Esophagus muscularis mucosa (tissue), 4 donors: ENCODE measurements around the gene PIP5K1B. TPM values are rescaled to one million over a fixed set of nuclear protein-coding genes. Genes with fewer than 3 reads are reported as not detected.

Source experiments
- DNase-seq: peaks from one replicate; pipeline ENCODE4 v3.0.0-alpha.2; 2017; ENCODE audit errors: extremely low spot score
- H3K27ac ChIP-seq, 4 donors: fragments of 200-600 bp; sonication (generic); replicated peaks in 1 of 4; 1 replicate in 3 of 4; 2 replicates in 1 of 4; pipeline ENCODE4 v1.5.1; 2016 to 2019; ENCODE audit warnings: mild to moderate bottlenecking in 1 of 4
- H3K27me3 ChIP-seq, 4 donors: fragments of 200-600 bp; sonication (generic); one replicate each; pipeline versions ENCODE4 v1.5.1 to v1.6.0; 2016 to 2019
- H3K36me3 ChIP-seq, 4 donors: fragments of 200-600 bp; sonication (generic); one replicate each; pipeline ENCODE4 v1.5.1; 2016 to 2019
- H3K4me1 ChIP-seq, 4 donors: fragments of 200-600 bp; sonication (generic); one replicate each; pipeline ENCODE4 v1.5.1; 2016 to 2019
- H3K4me3 ChIP-seq, 4 donors: fragments of 200-600 bp; sonication (generic); 1 replicate in 2 of 4; 2 replicates in 2 of 4; pipeline ENCODE4 v1.5.1; 2016 to 2019; ENCODE audit warnings: mild to moderate bottlenecking in 4 of 4, moderate library complexity in 1 of 4
- H3K9me3 ChIP-seq, 4 donors: fragments of 200-600 bp; sonication (generic); 1 replicate in 3 of 4; 2 replicates in 1 of 4; pipeline ENCODE4 v1.5.1; 2016 to 2019
- EP300 ChIP-seq: sonication (generic); formaldehyde crosslinking; IDR thresholded peaks from one replicate; pipeline ENCODE4 v1.6.1; 2017; ENCODE audit warnings: antibody characterized with exemption
- POLR2A ChIP-seq: fragments of 450-650 bp; IDR thresholded peaks from one replicate; pipeline ENCODE4 v1.6.1; 2017; ENCODE audit warnings: antibody characterized with exemption, moderate library complexity, mild to moderate bottlenecking, low read depth
- POLR2AphosphoS5 ChIP-seq, 2 donors: sonication (generic); formaldehyde crosslinking; IDR thresholded peaks; one replicate each; pipeline ENCODE4 v1.6.1; 2017; ENCODE audit warnings: antibody characterized with exemption in 2 of 2
- WGBS: methylation state at CpG from one replicate; pipeline ENCODE4 v1.1.5; 2018; 5-methylcytosine and 5-hydroxymethylcytosine counted together
- intact Hi-C: fragments of 100-400 bp; cut with DNase I; formaldehyde crosslinking; loops from one replicate; pipeline ENCODE4 v1.15.1; 2023
- total RNA-seq, 4 donors: library from RNA; depleted of rRNA; stranded (reverse); fragments of >200 nt; gene quantifications; one replicate each; pipeline versions ENCODE4 v1.1.0 to v1.2.1, GENCODE V29; 2016
- TF ChIP-seq, protein P1 (sequence below), 3 experiments: fragments of 200-600 bp in 2 of 3; fragments of 450-650 bp in 1 of 3; sonication (generic) in 2 of 3; IDR thresholded peaks; one replicate each; pipeline ENCODE4 v1.5.1; 2017 to 2019; ENCODE audit warnings: antibody characterized with exemption in 3 of 3, mild to moderate bottlenecking in 2 of 3, moderate library complexity in 1 of 3

PIP5K1B gene
- total RNA-seq, 4 donors from 2014 or later = 0.42 to 1.7 (median 1.2) TPM

GRCh38 chr9:68817079-68817875 is 112.2 kb downstream of the PIP5K1B start:
- no peak overlapping the region for H3K4me3 ChIP-seq
- H3K36me3 ChIP-seq = no peaks in the 10 kb centered on the region
- H3K9me3 ChIP-seq = no peaks in the 10 kb centered on the region
- 81% methylated on average over 8 of the region's 8 CpGs for WGBS
- intact Hi-C loops = no loop called here
- no peaks in the 10 kb centered on the region for H3K27me3 ChIP-seq
- no peaks in the 10 kb centered on the region for H3K4me1 ChIP-seq
- TF ChIP-seq POLR2A (no peak), POLR2AphosphoS5 (IDR thresholded peaks at IDR 0.05) (no peak), EP300 (no peak)
- TF ChIP-seq, protein P1, sequence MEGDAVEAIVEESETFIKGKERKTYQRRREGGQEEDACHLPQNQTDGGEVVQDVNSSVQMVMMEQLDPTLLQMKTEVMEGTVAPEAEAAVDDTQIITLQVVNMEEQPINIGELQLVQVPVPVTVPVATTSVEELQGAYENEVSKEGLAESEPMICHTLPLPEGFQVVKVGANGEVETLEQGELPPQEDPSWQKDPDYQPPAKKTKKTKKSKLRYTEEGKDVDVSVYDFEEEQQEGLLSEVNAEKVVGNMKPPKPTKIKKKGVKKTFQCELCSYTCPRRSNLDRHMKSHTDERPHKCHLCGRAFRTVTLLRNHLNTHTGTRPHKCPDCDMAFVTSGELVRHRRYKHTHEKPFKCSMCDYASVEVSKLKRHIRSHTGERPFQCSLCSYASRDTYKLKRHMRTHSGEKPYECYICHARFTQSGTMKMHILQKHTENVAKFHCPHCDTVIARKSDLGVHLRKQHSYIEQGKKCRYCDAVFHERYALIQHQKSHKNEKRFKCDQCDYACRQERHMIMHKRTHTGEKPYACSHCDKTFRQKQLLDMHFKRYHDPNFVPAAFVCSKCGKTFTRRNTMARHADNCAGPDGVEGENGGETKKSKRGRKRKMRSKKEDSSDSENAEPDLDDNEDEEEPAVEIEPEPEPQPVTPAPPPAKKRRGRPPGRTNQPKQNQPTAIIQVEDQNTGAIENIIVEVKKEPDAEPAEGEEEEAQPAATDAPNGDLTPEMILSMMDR (IDR thresholded peaks at IDR 0.05) = no peak
- no peak for DNase-seq
- no peak overlapping the region for H3K27ac ChIP-seq

- H3K4me1 ChIP-seq = no peaks in the 10 kb centered on the region
- 87% methylated on average over 2 of the region's 2 CpGs for WGBS
- H3K4me3 ChIP-seq = no peak overlapping the region
- intact Hi-C loops = no loop called here
- H3K27ac ChIP-seq = no peak overlapping the region
- no peak for DNase-seq
- H3K36me3 ChIP-seq = no peaks in the 10 kb centered on the region
- TF ChIP-seq, protein P1 (IDR thresholded peaks at IDR 0.05) = no peak
- TF ChIP-seq POLR2A = no peak
- TF ChIP-seq POLR2AphosphoS5 (IDR thresholded peaks at IDR 0.05) = no peak
- no peak for TF ChIP-seq EP300
- no peaks in the 10 kb centered on the region for H3K27me3 ChIP-seq
- no peaks in the 10 kb centered on the region for H3K9me3 ChIP-seq
Measured at GRCh38 chr9:68819065-68819464, 114.0 kb downstream of the PIP5K1B start.

DNA sequence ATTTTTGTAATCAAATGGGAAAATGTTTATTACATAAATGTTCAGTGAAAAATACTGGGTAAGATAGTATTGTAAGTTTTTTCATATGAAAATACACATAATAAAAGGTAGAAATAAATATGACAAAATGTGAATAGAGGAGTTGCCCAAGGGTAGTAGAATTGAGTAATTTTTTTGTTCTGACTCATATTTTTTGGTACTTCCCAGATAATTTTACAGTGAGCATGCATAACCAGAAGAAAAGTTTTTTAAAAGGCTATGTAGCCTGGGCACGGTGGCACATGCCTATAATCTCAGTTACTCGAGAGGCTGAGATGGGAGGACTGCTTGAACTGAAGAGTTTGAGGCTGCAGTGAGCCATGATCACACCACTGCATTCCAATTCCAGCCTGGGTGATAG is 116.9 kb downstream of the PIP5K1B start:
- H3K4me3 ChIP-seq = no peak overlapping the region
- no peak for DNase-seq
- no peaks in the 10 kb centered on the region for H3K4me1 ChIP-seq
- no peak overlapping the region for H3K27ac ChIP-seq
- whole genome bisulfite sequencing = 82% methylated on average over 2 of the region's 2 CpGs
- no peaks in the 10 kb centered on the region for H3K27me3 ChIP-seq
- TF ChIP-seq, protein P1 (IDR thresholded peaks at IDR 0.05) = no peak
- TF ChIP-seq POLR2AphosphoS5 (IDR thresholded peaks at IDR 0.05) (no peak), POLR2A (no peak), EP300 (no peak)
- H3K9me3 ChIP-seq = no peaks in the 10 kb centered on the region
- intact Hi-C loops = no loop called here
- H3K36me3 ChIP-seq = no peaks in the 10 kb centered on the region

DNA sequence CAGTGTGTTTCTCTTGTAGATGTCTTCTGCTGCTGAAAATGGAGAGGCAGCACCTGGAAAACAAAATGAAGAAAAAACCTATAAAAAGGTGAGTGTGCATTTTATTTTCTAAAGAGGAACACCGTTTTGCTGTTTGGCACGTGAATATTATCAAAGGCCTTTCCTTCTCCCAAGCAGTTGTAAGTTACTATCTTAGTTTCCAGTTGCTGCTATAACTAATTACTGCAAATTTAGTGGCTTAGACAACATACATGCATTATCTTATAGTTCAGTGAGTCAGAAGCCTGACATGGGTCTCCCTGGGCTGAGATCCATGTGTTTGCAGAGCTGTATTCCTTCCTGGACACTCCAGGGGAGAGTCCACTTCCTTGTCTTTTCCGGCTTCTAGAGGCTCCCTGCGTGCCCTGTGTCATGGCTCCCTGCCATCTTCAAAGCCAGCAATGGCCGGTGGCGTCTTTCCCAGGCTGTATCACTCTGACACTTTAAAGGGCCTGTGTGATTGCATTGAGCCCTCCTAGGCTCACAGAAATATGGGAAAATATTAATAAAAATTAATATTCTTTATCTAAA is 117.6 kb downstream of the PIP5K1B start:
- no peak overlapping the region for H3K27ac ChIP-seq
- intact Hi-C loops = no loop called here
- 56% methylated on average over 6 of the region's 6 CpGs for WGBS

More for the DNA sequence above, 117.6 kb downstream of the PIP5K1B start:
- TF ChIP-seq, protein P1 (IDR thresholded peaks at IDR 0.05) = no peak
- no peak for DNase-seq
- Histone ChIP-seq H3K4me1 (no peaks in the 10 kb centered on the region), H3K4me3 (no peak overlapping the region), H3K36me3 (no peaks in the 10 kb centered on the region), H3K9me3 (no peaks in the 10 kb centered on the region), H3K27me3 (no peaks in the 10 kb centered on the region)
